HepG2 (cell line): ENCODE measurements around the gene CGB5. TPM values are rescaled to one million over a fixed set of nuclear protein-coding genes. Genes with fewer than 3 reads are reported as not detected.

Experiments used
- AGO1 ChIP-seq: fragments of 200-400 bp; formaldehyde crosslinking; IDR thresholded peaks from 2 replicates; pipeline ENCODE4 v1.6.1; 2017; ENCODE audit warnings: mild to moderate bottlenecking, low read depth, low read length, moderate library complexity; ENCODE audit not compliant: poor library complexity, severe bottlenecking
- CENPT ChIP-seq: sonication (generic); formaldehyde crosslinking; IDR thresholded peaks from 2 replicates; pipeline ENCODE4 v1.8.0; 2022; ENCODE audit warnings: low read depth, mild to moderate bottlenecking, moderate library complexity, missing genetic modification reagents
- FOXA3 ChIP-seq: IDR thresholded peaks from 2 replicates; pipeline ENCODE4 v1.6.1; 2016; ENCODE audit warnings: missing genetic modification reagents, missing compliant biosample characterization
- FOXP4 ChIP-seq: sonication (generic); formaldehyde crosslinking; IDR thresholded peaks from 2 replicates; pipeline ENCODE4 v1.4.0; 2020; ENCODE audit warnings: missing genetic modification reagents
- ISL2 ChIP-seq: sonication (generic); formaldehyde crosslinking; IDR thresholded peaks from 2 replicates; pipeline ENCODE4 v1.5.0; 2020; ENCODE audit warnings: missing genetic modification reagents
- JDP2 ChIP-seq: sonication (generic); formaldehyde crosslinking; IDR thresholded peaks from 2 replicates; pipeline ENCODE4 v1.8.1; 2022; ENCODE audit warnings: missing genetic modification reagents, borderline replicate concordance
- MXD3 ChIP-seq: IDR thresholded peaks from 2 replicates; pipeline ENCODE4 v1.6.1; 2016; ENCODE audit warnings: mild to moderate bottlenecking, missing biosample characterization, missing genetic modification reagents
- NCOA5 ChIP-seq: sonication (generic); formaldehyde crosslinking; IDR thresholded peaks from 2 replicates; pipeline ENCODE4 v1.4.0; 2020; ENCODE audit warnings: missing genetic modification reagents
- NONO ChIP-seq, 2 experiments: fragments of 450-650 bp in 1 of 2; sonication (generic) in 1 of 2; formaldehyde crosslinking in 1 of 2; IDR thresholded peaks in 1 of 2; conservative IDR thresholded peaks in 1 of 2; 2 replicates each; pipeline versions ENCODE4 v1.6.1 to v1.8.0; 2017 to 2022; ENCODE audit warnings: mild to moderate bottlenecking in 1 of 2, missing genetic modification reagents in 1 of 2, moderate library complexity in 1 of 2
- NR2F6 ChIP-seq, 2 experiments: IDR thresholded peaks; 2 replicates each; pipeline ENCODE4 v1.6.1; 2016; ENCODE audit warnings: antibody characterized with exemption in 1 of 2, mild to moderate bottlenecking in 1 of 2
- POGK ChIP-seq: sonication (generic); formaldehyde crosslinking; conservative IDR thresholded peaks from 2 replicates; pipeline ENCODE4 v1.8.0; 2022; ENCODE audit warnings: mild to moderate bottlenecking, moderate library complexity, missing genetic modification reagents
- RXRA ChIP-seq: sonication (generic); formaldehyde crosslinking; IDR thresholded peaks from 2 replicates; pipeline ENCODE4 v1.5.1; 2020; ENCODE audit warnings: missing genetic modification reagents
- SNAPC2 ChIP-seq: sonication (generic); formaldehyde crosslinking; IDR thresholded peaks from 2 replicates; pipeline ENCODE4 v1.8.1; 2022; ENCODE audit warnings: mild to moderate bottlenecking, missing genetic modification reagents
- TGIF2 ChIP-seq: IDR thresholded peaks from 2 replicates; pipeline ENCODE4 v1.6.1; 2016; ENCODE audit warnings: control low read depth, missing compliant biosample characterization
- THAP11 ChIP-seq: IDR thresholded peaks from 2 replicates; pipeline ENCODE4 v1.6.1; 2016; ENCODE audit warnings: missing biosample characterization, missing genetic modification reagents
- ZNF180 ChIP-seq: sonication (generic); formaldehyde crosslinking; IDR thresholded peaks from 2 replicates; pipeline ENCODE4 v1.4.0; 2020; ENCODE audit warnings: low read depth, missing genetic modification reagents, borderline replicate concordance
- ZNF292 ChIP-seq: sonication (generic); formaldehyde crosslinking; IDR thresholded peaks from 2 replicates; pipeline ENCODE4 v1.8.1; 2022; ENCODE audit warnings: mild to moderate bottlenecking, low read depth, missing genetic modification reagents, borderline replicate concordance
- ZNF570 ChIP-seq: sonication (generic); formaldehyde crosslinking; IDR thresholded peaks from 2 replicates; pipeline ENCODE4 v1.4.0; 2020; ENCODE audit warnings: mild to moderate bottlenecking, missing genetic modification reagents, borderline replicate concordance
- ZNF776 ChIP-seq: sonication (generic); formaldehyde crosslinking; IDR thresholded peaks from 2 replicates; pipeline ENCODE4 v1.4.0; 2020; ENCODE audit warnings: mild to moderate bottlenecking, missing genetic modification reagents
- ZNF782 ChIP-seq: sonication (generic); formaldehyde crosslinking; IDR thresholded peaks from 2 replicates; pipeline ENCODE4 v1.4.0; 2020; ENCODE audit warnings: missing genetic modification reagents, mild to moderate bottlenecking, borderline replicate concordance
- ZNF792 ChIP-seq: IDR thresholded peaks from 2 replicates; pipeline ENCODE4 v1.6.1; 2016
- ZNF800 ChIP-seq: sonication (generic); formaldehyde crosslinking; IDR thresholded peaks from 2 replicates; pipeline ENCODE4 v1.4.0; 2020; ENCODE audit warnings: missing genetic modification reagents
- polyA plus RNA-seq, 8 experiments: library from polyadenylated mRNA; depleted of rRNA in 3 of 8; stranded (reverse) in 7 of 8; unstranded in 1 of 8; fragments of >200 nt; fragmentation: Illumina TruSeq in 4 of 8; extraction: Trizol in 4 of 8; gene quantifications; 2 replicates each; pipeline versions ENCODE4 v1.2.1 to v1.2.3, GENCODE V29; 2011 to 2016; ENCODE audit warnings: low read depth in 4 of 8, missing spikeins in 1 of 8, mixed read lengths in 1 of 8; ENCODE audit not compliant: insufficient read depth in 1 of 8
- total RNA-seq, 5 experiments: library from RNA; depleted of rRNA; stranded (reverse); fragments of >200 nt; fragmentation: Illumina TruSeq; extraction: Trizol; gene quantifications; 2 replicates each; pipeline ENCODE4 v1.2.3, GENCODE V29; 2016; ENCODE audit warnings: low read depth in 1 of 5

CGB5 gene
- total and polyA plus RNA-seq, 2 of the 13 experiments (the other 11 are each of a cell fraction or from before 2014, with no cell fraction given): not detected

- TF ChIP-seq NONO (IDR thresholded peaks at IDR 0.05) (no peak), NONO (CRISPR knock-in tag; conservative IDR thresholded peaks at IDR 0.05) (peak; percentile 72; the same call in 1 of the 2 replicates), RXRA (CRISPR knock-in tag) (peak; percentile 81), FOXA3 (0 out of 2 replicates have a peak, but pooled peaks have one; percentile 7), TGIF2 (CRISPR knock-in tag) (peak; percentile 19; the same call in 1 of the 2 replicates), ZNF800 (0 out of 2 replicates have a peak, but pooled peaks have one; percentile 57), JDP2 (CRISPR knock-in tag) (no peak; the same call in 1 of the 2 replicates), ZNF792 (CRISPR knock-in tag) (peak; percentile 67; the same call in 1 of the 2 replicates), ZNF570 (CRISPR knock-in tag) (no peak), ZNF292 (0 out of 2 replicates have a peak, but pooled peaks have one; percentile 13), CENPT (CRISPR knock-in tag) (no peak), NR2F6 (IDR thresholded peaks at IDR 0.05) (no peak), NR2F6 (CRISPR knock-in tag; IDR thresholded peaks at IDR 0.05) (no peak; the same call in 1 of the 2 replicates), AGO1 (peak; percentile 53), POGK (peak; percentile 85), ZNF776 (CRISPR knock-in tag) (peak; percentile 92), THAP11 (peak; percentile 91), FOXP4 (CRISPR knock-in tag) (peak; percentile 26; the same call in 1 of the 2 replicates), ZNF180 (CRISPR knock-in tag) (0 out of 2 replicates have a peak, but pooled peaks have one; percentile 36), ZNF782 (peak; percentile 80), NCOA5 (CRISPR knock-in tag) (0 out of 2 replicates have a peak, but pooled peaks have one; percentile 36), MXD3 (CRISPR knock-in tag) (peak; percentile 66), SNAPC2 (CRISPR knock-in tag) (no peak; the same call in 1 of the 2 replicates), ISL2 (CRISPR knock-in tag) (peak; percentile 72)
These were observed 41.6 kb downstream of the CGB5 start, which contains the start of gene SNRNP70 (continued) for GRCh38 chr19:49085020-49085867.
